ENCODE measurements around the gene MAP3K6. TPM values are rescaled to one million over a fixed set of nuclear protein-coding genes. Genes with fewer than 3 reads are reported as not detected.

Gene MAP3K6
- total RNA-seq, 1 donor from 2014 or later: 12.1 TPM

DNA sequence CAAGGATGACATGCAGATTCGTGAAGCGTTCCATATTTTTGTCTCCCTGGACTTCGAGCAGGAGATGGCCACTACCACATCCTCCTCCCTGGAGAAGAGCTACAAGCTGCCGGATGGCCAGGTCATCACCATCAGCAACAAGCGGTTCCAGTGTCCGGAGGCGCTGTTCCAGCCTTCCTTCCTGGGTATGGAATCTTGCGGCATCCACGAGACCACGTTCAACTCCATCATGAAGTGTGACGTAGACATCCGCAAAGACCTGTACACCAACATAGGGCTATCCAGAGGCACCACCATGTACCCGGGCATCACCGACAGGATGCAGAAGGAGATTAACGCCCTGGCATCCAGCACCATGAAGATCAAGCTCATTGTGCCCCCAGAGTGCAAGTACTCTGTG is 41.5 kb downstream of the MAP3K6 start:
- H3K27me3 ChIP-seq (ENCODE audit: control insufficient read depth, insufficient read depth, low read length): no peaks in the 10 kb centered on the region
- TF ChIP-seq, protein P1, sequence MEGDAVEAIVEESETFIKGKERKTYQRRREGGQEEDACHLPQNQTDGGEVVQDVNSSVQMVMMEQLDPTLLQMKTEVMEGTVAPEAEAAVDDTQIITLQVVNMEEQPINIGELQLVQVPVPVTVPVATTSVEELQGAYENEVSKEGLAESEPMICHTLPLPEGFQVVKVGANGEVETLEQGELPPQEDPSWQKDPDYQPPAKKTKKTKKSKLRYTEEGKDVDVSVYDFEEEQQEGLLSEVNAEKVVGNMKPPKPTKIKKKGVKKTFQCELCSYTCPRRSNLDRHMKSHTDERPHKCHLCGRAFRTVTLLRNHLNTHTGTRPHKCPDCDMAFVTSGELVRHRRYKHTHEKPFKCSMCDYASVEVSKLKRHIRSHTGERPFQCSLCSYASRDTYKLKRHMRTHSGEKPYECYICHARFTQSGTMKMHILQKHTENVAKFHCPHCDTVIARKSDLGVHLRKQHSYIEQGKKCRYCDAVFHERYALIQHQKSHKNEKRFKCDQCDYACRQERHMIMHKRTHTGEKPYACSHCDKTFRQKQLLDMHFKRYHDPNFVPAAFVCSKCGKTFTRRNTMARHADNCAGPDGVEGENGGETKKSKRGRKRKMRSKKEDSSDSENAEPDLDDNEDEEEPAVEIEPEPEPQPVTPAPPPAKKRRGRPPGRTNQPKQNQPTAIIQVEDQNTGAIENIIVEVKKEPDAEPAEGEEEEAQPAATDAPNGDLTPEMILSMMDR (IDR thresholded peaks at IDR 0.05; ENCODE audit: insufficient read depth, low read length, severe bottlenecking): no peak
- no peak overlapping the region for H3K4me3 ChIP-seq (ENCODE audit: low read depth, low read length)
- no peak for DNase-seq (ENCODE audit: low read depth)
- peaks cover 9% of the 10 kb centered on the region for H3K36me3 ChIP-seq (ENCODE audit: control insufficient read depth, insufficient read depth, low read length)
- FAIRE-seq: no peak

DNA sequence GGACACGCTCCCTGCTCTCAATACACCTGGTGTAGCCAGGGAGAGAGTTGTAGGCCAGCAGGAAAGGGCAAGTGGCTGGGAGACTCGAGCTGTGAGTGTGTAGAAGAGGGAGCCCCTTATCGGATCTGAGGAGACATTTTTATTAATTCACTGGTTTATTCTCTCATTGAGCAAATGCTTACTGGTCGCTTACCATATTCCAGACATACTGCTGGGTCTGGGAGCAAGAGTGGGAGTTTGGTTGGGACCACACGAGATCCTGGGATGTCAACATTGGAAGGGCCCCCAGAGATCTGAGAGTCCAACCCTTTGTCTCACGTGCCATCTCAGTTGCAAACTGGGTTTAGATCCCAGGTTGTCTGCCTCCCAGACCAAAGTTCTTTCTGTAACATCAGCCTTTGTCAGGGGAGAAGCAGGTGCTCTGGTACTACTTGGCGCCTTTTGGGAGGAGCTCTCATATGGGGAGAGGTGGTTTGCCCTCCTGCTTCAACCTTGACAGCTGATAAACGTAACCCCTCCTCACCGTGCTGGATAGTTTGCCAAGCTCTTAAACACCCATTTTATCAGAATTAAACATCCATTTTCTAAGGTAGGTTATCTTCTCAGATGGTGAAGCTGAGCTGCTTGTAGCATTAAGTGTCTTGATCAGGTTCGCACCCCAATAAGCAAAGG is 44.1 kb downstream of the MAP3K6 start:
- Histone ChIP-seq H3K36me3 (ENCODE audit: control insufficient read depth, insufficient read depth, low read length) (peaks cover 5% of the 10 kb centered on the region), H3K27me3 (ENCODE audit: control insufficient read depth, insufficient read depth, low read length) (no peaks in the 10 kb centered on the region), H3K4me3 (ENCODE audit: low read depth, low read length) (peak overlapping the region; percentile 92)
- TF ChIP-seq, protein P1 (IDR thresholded peaks at IDR 0.05; ENCODE audit: insufficient read depth, low read length, severe bottlenecking): no peak
- DNase-seq (ENCODE audit: low read depth): no peak
- FAIRE-seq: no peak

DNA sequence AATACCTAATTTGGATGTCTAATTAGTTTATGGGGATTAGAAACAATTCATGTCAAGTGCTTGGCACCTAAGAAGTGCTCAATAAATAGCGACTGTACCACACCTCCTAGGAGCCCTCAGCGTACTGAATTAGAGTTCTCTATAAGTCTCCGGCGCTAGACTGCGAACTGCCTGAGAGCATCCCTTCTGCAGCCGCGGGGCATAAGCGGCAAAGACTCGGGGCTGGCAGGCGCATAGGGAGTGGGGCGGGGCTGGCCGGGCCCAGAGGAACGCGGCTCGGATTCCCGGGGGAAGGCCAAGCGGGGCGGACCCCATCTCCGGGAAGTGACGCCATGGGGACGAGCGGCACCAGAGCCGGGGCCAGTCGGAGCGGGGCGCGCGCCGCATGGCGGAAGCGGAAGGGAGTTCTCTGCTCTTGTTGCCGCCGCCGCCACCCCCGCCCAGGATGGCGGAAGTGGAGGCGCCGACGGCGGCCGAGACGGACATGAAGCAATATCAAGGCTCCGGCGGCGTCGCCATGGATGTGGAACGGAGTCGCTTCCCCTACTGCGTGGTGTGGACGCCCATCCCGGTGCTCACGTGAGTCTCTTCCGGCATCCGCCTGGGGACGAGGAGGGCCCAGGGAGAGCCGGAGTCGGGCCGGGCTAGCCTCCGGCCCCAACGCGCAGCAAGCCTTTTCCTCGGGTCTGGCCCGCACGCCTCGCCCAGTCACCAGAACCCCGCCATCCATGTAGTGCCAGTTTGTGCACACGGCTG is 44.8 kb downstream of the MAP3K6 start, which contains the start of gene TMEM222:
TMEM222 (plus strand) TSS at position 351 of the 756 bp plus-strand sequence; CDS start at position 386, 35 bp downstream.
- DNase-seq (ENCODE audit: low read depth): peak; percentile 83
- Histone ChIP-seq H3K27me3 (ENCODE audit: control insufficient read depth, insufficient read depth, low read length) (no peaks in the 10 kb centered on the region), H3K4me3 (ENCODE audit: low read depth, low read length) (peak within 1 kb of the TSS; percentile 92), H3K36me3 (ENCODE audit: control insufficient read depth, insufficient read depth, low read length) (peaks cover 5% of the 10 kb centered on the region)
- FAIRE-seq: no peak
- TF ChIP-seq, protein P1 (IDR thresholded peaks at IDR 0.05; ENCODE audit: insufficient read depth, low read length, severe bottlenecking): peak; percentile 5

DNA sequence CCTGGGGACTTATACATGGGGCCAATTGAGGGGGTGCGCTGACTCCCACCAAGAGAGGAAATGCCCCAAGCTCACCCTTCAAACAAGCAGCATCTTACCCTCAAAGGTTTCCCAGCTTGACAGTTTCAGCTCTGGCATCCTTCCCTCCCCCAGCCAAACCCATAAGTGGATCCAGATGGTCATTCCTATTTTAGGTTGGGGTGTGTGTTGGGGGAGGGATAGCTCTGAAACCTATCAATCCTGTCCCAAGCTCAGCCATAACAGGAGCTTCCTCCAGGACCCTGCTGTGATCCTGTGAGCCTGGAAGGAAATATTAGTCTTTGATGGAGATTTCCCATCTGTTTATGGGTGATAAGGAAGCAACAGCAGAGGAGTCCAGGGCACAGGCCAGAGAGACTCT is 48.2 kb downstream of the MAP3K6 start:
- no peaks in the 10 kb centered on the region for H3K27me3 ChIP-seq (ENCODE audit: control insufficient read depth, insufficient read depth, low read length)
- TF ChIP-seq, protein P1 (IDR thresholded peaks at IDR 0.05; ENCODE audit: insufficient read depth, low read length, severe bottlenecking): no peak
- no peak for DNase-seq (ENCODE audit: low read depth)
- no peak for FAIRE-seq
- H3K36me3 ChIP-seq (ENCODE audit: control insufficient read depth, insufficient read depth, low read length): no peaks in the 10 kb centered on the region
- H3K4me3 ChIP-seq (ENCODE audit: low read depth, low read length): no peak overlapping the region

DNA sequence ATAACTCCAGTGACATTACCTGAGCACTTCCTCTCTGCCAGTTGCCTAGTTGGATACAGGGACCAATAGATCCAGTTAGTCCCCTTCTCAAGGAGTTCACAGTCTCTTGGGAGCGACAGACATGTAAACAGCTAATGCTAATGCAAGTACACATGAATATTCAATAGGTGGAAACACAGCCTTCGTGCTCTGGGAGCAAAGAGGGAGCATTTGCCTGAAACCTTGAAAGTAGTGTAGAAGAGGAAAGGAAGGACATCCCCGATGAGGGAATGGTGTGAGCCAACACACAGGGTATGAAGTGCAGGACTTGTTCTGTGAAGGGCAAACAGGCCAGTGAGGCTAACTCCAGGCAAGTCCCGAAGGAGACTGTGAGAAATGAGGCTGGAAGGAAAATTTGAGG is 48.6 kb downstream of the MAP3K6 start:
- FAIRE-seq (no peak), DNase-seq (ENCODE audit: low read depth) (no peak)
- H3K27me3 ChIP-seq (ENCODE audit: control insufficient read depth, insufficient read depth, low read length): no peaks in the 10 kb centered on the region
- TF ChIP-seq, protein P1 (IDR thresholded peaks at IDR 0.05; ENCODE audit: insufficient read depth, low read length, severe bottlenecking): no peak
- H3K4me3 ChIP-seq (ENCODE audit: low read depth, low read length): no peak overlapping the region
- H3K36me3 ChIP-seq (ENCODE audit: control insufficient read depth, insufficient read depth, low read length): no peaks in the 10 kb centered on the region

Measured in bronchial epithelial cell (primary cell).